H1 (cell line): ENCODE data around the gene DISP3. TPM values are rescaled to one million over a fixed set of nuclear protein-coding genes. Genes with fewer than 3 reads are reported as not detected.

Experiments used
- polyA plus RNA-seq, 7 experiments: library from polyadenylated mRNA; depleted of rRNA in 3 of 7; stranded (reverse) in 5 of 7; unstranded in 2 of 7; fragments of >200 nt in 5 of 7; fragments of 200-250 nt in 2 of 7; gene quantifications; 1 replicate in 5 of 7; 2 replicates in 1 of 7; 4 replicates in 1 of 7; pipeline versions ENCODE4 v1.2.1 to v1.2.3, GENCODE V29; 2011 to 2013; ENCODE audit warnings: missing spikeins in 2 of 7, mixed read lengths in 2 of 7
- total RNA-seq: library from RNA; stranded (reverse); fragmentation: NEBNext Ultra II Directional; extraction: Animal tissue kit (Norgen Biotek cat#: 25700); gene quantifications from 2 replicates; pipeline ENCODE4 v1.2.1, GENCODE V29; 2021
- TF ChIP-seq, protein P1 (sequence below): fragments of 300-600 bp; sonication (generic); IDR thresholded peaks from 2 replicates; pipeline ENCODE4 v1.7.1; 2012; ENCODE audit warnings: low read length, moderate library complexity, mild to moderate bottlenecking, inconsistent platforms; ENCODE audit not compliant: insufficient replicate concordance

The DISP3 gene
- total and polyA plus RNA-seq, 2 of the 8 experiments (the other 6 are each of a cell fraction or from before 2014, with no cell fraction given): 3.4 to 4.6 TPM

DNA sequence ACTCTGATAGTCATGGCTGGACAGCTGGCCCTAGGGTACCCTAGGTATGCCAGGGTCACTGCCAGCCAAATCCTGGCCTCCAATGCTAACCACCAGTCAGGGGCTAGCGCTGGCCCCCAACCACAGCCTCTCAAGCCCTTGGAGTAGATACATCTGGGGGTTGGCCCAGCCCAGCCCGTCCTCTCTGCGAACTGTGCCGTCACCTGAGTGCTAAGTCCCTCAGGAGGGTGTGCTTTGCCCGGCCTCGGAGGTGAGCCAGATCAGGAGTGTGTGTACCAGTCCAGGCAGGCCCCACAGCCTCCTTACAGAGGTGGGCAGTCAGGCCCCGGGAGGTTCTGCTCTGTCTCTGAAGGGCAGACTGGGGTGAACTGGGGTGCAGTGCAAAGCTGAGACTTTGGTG is 34.0 kb upstream of the DISP3 start (continued):
- TF ChIP-seq, protein P1, sequence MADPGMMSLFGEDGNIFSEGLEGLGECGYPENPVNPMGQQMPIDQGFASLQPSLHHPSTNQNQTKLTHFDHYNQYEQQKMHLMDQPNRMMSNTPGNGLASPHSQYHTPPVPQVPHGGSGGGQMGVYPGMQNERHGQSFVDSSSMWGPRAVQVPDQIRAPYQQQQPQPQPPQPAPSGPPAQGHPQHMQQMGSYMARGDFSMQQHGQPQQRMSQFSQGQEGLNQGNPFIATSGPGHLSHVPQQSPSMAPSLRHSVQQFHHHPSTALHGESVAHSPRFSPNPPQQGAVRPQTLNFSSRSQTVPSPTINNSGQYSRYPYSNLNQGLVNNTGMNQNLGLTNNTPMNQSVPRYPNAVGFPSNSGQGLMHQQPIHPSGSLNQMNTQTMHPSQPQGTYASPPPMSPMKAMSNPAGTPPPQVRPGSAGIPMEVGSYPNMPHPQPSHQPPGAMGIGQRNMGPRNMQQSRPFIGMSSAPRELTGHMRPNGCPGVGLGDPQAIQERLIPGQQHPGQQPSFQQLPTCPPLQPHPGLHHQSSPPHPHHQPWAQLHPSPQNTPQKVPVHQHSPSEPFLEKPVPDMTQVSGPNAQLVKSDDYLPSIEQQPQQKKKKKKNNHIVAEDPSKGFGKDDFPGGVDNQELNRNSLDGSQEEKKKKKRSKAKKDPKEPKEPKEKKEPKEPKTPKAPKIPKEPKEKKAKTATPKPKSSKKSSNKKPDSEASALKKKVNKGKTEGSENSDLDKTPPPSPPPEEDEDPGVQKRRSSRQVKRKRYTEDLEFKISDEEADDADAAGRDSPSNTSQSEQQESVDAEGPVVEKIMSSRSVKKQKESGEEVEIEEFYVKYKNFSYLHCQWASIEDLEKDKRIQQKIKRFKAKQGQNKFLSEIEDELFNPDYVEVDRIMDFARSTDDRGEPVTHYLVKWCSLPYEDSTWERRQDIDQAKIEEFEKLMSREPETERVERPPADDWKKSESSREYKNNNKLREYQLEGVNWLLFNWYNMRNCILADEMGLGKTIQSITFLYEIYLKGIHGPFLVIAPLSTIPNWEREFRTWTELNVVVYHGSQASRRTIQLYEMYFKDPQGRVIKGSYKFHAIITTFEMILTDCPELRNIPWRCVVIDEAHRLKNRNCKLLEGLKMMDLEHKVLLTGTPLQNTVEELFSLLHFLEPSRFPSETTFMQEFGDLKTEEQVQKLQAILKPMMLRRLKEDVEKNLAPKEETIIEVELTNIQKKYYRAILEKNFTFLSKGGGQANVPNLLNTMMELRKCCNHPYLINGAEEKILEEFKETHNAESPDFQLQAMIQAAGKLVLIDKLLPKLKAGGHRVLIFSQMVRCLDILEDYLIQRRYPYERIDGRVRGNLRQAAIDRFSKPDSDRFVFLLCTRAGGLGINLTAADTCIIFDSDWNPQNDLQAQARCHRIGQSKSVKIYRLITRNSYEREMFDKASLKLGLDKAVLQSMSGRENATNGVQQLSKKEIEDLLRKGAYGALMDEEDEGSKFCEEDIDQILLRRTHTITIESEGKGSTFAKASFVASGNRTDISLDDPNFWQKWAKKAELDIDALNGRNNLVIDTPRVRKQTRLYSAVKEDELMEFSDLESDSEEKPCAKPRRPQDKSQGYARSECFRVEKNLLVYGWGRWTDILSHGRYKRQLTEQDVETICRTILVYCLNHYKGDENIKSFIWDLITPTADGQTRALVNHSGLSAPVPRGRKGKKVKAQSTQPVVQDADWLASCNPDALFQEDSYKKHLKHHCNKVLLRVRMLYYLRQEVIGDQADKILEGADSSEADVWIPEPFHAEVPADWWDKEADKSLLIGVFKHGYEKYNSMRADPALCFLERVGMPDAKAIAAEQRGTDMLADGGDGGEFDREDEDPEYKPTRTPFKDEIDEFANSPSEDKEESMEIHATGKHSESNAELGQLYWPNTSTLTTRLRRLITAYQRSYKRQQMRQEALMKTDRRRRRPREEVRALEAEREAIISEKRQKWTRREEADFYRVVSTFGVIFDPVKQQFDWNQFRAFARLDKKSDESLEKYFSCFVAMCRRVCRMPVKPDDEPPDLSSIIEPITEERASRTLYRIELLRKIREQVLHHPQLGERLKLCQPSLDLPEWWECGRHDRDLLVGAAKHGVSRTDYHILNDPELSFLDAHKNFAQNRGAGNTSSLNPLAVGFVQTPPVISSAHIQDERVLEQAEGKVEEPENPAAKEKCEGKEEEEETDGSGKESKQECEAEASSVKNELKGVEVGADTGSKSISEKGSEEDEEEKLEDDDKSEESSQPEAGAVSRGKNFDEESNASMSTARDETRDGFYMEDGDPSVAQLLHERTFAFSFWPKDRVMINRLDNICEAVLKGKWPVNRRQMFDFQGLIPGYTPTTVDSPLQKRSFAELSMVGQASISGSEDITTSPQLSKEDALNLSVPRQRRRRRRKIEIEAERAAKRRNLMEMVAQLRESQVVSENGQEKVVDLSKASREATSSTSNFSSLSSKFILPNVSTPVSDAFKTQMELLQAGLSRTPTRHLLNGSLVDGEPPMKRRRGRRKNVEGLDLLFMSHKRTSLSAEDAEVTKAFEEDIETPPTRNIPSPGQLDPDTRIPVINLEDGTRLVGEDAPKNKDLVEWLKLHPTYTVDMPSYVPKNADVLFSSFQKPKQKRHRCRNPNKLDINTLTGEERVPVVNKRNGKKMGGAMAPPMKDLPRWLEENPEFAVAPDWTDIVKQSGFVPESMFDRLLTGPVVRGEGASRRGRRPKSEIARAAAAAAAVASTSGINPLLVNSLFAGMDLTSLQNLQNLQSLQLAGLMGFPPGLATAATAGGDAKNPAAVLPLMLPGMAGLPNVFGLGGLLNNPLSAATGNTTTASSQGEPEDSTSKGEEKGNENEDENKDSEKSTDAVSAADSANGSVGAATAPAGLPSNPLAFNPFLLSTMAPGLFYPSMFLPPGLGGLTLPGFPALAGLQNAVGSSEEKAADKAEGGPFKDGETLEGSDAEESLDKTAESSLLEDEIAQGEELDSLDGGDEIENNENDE: no peak
